SK-N-DZ (cell line): ENCODE data around the gene ERI3.
"Not testable (repeated sequence)": the region's sequence is repeated elsewhere in the genome, so short reads cannot be mapped to it uniquely, and the experiment has no call there.

Experiments used
- DNase-seq: peaks from one replicate; pipeline ENCODE4 v3.0.0-alpha.2; 2015; ENCODE audit warnings: low spot score
- small RNA-seq, 2 experiments: library from RNA; depleted of rRNA; stranded (forward); fragments of <200 nt; gene quantifications; one replicate each; pipeline ENCODE3, GENCODE V24; 2014

Gene ERI3

GRCh38 chr1:44213222-44214112 lies 141.6 kb downstream of the ERI3 start, which contains the start of gene DMAP1:
Gene DMAP1 (plus strand): TSS chr1:44213471. CDS start chr1:44213754, 283 bp downstream.
- DNase-seq: peak; percentile 82

GRCh38 chr1:44212355-44213221 lies 142.5 kb downstream of the ERI3 start:
- no peak for DNase-seq

GRCh38 chr1:44210595-44210994 lies 144.5 kb downstream of the ERI3 start:
- no peak for DNase-seq

DNA sequence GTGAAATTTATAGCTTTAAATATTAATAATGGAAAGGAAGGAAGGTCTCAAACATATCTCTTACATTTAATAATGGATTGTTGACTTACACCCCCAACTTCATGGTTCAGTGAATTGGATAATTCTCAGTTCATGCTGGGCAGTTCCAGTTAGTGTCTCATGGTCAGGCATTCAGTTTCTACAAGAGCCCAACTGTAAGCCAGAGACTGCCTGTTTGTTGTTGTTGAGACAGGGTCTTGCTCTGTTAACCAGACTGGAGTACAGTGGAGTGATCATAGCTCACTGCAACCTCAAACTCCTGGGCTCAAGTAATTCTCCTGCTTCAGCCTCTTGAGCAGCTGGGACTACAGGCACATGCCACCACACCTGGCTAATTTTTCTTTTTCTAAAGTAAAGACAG lies 146.8 kb downstream of the ERI3 start:
- no peak for DNase-seq

- not testable (repeated sequence) for DNase-seq
Observed at GRCh38 chr1:44206545-44206944, 148.5 kb downstream of the ERI3 start.

- no peak for DNase-seq
Observed at GRCh38 chr1:44200336-44200735, 154.7 kb downstream of the ERI3 start.

- no peak for DNase-seq
Observed at GRCh38 chr1:44174630-44175029, 180.4 kb downstream of the ERI3 start.

Small RNA genes lying within 50 kb of the gene (small RNA-seq; reads per million reads assigned to genes)
- 0 reads per million in 2 experiments for gene AL035417.1
- gene RNU6-369P: 0 reads per million in 2 experiments
